C1 segment of cervical spinal cord (tissue), 14 donors: ENCODE measurements around the gene SUMF1.

Experiments used
- DNase-seq, 14 donors: peaks; one replicate each; lab custom pipeline; 2025; lab: John Stamatoyannopoulos, UW

SUMF1 gene

GRCh38 chr3:4497843-4498324 lies 30.8 kb upstream of the SUMF1 start:
- no peak for DNase-seq

DNA sequence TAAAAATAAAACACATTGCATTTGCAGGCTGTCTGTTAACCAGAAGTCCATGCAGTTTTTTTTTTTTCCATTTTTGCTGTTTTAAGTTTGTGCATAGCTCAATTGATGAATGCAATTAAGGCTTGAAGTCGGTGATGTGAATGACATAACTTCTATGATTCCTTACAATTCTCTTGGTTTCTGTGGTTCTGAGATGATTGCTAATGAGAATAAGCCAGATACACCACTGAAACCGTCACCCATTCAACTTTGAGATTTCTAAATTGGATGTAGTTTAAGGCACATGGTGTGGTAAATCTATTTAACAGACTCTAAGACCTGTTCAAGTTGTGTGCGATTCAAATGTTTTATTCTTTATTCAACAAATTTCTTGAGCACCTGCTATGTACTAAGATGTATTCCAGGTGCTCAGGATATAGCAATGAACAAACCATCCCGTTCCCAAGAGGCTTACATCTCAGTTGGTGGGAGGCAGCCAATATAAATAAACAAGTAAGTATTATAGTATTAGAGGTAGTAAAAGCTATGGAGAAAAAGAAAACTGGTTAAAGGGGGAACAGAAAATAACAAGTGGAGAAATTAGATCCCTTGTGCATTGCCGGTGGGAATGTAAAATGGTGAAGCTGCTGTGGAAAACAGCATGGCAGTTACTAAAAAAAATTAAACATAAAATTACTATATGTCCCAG lies 30.1 kb upstream of the SUMF1 start:
- no peak for DNase-seq

GRCh38 chr3:4496087-4496452 lies 29.0 kb upstream of the SUMF1 start:
- DNase-seq, result no peak

DNA sequence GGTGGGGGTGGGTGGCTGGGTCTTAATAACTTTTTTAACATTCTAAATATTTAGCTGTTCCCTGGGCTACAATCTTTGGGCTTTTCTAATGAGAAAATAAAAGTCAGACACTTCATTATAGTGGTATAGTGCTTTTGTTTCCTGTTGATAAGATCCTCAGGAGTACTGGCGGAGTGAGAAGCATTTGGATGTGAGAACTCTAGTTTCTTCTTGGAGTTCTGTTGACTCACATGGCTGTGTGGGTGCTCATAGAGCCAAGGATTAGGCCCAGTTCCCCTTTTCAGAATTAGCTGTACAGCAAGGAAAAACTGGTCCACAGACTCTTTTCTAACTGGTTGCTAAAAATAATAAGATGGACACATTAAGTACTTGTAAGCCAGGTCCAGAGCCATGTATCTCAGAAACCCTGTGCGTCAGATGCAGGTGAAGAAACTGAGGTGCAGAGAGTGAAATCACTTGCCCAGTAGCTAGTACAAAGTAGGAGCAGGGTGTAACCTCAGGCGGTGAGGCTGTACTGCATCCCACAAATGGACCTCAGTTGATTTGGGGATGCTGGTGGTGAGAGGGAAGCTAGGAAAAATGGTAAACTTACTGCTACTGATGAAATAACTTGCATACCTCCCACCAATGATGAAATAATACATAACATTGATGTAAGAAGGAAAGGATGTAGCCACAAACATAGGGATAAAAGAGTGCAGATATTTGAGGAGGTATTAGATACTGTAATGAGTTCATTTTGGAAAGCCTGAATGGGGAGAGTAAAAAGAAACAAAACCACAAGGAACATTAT lies 28.4 kb upstream of the SUMF1 start:
- peak in 1 of 14 donors; percentile 19 for DNase-seq

- DNase-seq, result no peak
These were observed 27.8 kb upstream of the SUMF1 start for GRCh38 chr3:4494895-4495264.

GRCh38 chr3:4493941-4494894 lies 27.1 kb upstream of the SUMF1 start:
- DNase-seq, result peak in 5 of 14 donors; percentile 10 to 22 (median 15)

DNA sequence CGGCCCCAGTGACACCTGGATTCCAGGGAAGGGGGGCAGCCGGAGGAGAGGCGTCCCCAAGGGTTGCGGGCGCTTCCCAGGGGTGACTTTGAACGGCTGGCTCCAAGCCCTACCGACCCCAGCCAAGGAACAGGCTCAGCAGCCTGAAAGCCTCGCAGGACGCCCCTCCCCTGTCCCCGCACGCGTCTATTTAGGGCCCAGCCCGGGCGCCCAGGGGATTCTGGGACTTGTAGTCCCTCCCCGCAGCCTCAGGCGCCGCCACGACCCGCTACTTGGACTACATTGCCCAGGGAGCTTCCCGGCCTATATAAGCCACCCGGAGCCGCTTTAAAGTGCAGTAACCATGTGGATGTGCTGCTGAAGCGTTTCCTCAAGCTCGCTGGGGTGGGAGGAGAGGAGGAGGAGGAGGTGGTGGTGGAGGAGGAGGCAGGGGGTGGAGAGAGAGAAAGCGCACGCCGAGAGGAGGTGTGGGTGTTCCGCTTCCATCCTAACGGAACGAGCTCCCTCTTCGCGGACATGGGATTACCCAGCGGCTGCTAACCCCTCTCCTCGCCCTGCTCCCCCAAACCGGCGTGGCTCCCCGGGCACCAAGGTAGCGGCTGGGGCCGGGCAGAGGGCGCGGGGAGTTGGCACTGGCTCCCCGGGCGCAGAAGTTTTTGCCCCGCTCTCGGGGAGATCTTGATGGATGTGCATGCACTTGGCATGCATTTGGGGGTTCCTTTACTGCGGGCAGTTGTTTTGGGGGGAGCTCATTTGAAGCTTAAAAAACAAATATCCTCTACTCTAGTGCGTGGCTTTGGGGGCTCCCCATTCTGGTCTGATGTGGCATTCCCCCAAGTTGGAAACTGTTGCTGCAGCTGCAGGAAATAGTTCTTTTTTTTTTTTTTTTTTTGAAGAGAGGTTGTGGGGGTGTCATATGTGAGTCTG lies 26.2 kb upstream of the SUMF1 start, which contains the start of gene ITPR1:
TSS of gene ITPR1 (plus strand) at position 335 of the 927 bp plus-strand sequence. CDS start 23,144 bp downstream, outside the sequence.
- DNase-seq, result peak; percentile 73 to 98 (median 90)

DNA sequence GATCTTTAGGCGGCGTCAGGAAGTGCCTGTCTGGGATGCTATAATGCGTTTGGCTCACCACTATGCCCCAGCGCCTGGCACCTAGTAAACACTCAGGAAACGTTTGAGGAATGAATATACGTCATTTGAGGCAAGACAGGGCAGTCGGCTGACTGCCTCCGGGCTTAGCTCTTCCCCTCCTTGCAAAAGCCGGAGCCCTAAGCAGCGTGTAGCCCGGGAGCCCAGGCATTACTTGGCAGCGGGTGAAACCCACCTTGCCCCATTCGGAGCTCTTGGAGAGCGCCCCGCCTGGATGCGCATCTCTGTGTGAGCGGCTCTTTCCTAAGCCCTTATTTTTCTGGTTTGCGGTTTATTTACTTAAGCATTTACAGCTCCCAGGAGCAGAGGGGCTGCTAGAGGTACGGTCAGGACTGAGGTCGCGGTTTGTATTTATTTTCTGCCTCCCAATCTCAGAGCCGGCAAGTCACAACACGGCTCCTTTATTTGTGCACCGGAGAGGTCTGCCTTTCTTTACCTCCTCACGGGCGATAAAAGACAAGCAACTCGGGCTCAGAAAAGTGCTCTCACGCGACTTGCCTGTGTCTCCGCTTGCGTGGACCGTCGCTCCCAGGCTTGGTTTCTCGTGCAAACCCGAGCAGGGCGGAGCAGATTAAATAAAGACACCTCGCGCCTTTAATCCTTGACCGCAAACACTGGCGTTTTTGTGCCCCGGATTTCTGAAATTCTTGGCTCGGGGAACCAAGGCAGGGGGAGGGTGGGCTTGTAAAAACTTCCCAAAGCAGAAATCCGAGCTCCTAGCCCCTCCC lies 25.3 kb upstream of the SUMF1 start:
- peak in 9 of 14 donors; percentile 30 to 74 (median 51) for DNase-seq

DNA sequence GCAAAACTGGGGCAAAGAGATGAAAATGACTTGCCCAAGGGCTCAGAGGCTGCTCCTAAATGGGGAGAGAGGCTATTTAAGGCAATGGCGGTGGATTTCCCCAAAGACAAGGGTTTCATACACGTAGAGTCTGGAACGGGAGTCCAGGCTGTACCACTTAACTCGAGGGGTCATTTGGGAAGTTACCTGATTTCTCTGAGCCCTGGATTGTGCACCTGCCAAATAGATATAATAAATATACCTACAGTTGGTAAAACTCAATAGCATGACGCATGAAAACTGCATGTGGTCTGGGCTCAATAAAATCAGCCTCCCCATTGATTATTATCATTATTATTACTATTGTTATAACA lies 24.8 kb upstream of the SUMF1 start:
- no peak for DNase-seq

GRCh38 chr3:4478261-4478660 lies 11.2 kb upstream of the SUMF1 start:
- no peak for DNase-seq

DNA sequence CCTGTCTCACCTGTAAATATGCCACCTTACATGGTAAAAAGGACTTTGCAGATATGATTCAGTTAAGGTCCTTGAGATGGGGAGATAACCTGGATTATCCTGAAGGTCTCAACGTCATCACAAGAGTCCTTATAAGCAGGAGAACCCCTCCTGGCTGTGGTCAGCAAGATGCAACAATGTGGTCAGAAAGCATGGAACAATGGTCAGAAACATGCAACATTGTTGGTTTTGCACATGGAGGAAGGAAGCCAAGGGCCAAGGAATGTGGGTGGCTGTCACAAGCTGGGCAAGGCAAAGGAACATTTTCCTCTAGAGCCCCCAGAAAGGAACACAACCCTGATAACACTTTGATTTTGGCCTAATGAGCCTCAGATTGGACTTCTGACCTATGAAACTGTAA lies 9.4 kb upstream of the SUMF1 start:
- no peak for DNase-seq

DNA sequence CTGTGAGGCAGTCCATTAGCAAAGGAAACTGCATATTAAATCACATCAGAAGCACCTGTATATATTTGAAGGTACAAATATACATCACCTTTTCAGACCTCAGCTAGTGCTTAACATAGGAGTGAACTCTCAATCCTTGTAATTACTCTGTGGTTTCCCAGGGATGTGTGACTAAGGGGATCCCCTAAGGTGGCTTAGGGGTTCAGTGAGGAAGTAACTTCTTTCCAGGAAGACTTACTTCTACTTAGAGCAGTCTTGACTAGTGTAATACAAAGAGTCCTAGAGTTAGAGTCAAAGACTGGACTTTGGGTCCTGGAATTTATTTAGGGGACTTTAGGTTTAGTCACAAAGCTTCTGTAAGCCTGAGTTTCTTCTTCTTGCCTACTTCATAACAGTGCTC lies 8.7 kb upstream of the SUMF1 start:
- no peak for DNase-seq

- DNase-seq, result peak in 7 of 14 donors; percentile 5 to 28 (median 13)
These were observed 7.8 kb upstream of the SUMF1 start for GRCh38 chr3:4474683-4475490.

DNA sequence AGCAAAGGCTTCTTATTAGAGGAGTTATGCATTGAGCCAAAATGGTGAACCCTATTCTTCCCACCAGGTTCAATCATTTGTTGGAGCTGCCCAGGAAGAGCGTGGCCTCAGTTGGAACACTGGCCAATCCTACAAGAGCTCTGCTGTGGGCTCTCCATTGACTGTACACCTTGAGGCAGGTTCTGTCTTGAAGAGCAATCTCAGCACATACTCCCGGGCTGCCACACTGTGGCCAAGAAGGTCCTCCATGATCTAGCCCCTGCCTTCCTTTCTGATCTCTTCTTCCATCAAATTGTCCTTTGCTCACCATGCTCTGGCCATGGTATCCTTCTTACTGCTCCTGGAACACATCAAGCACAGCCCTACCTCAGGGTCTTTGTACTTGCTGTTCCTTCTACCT lies 5.7 kb upstream of the SUMF1 start:
- DNase-seq, result no peak

DNA sequence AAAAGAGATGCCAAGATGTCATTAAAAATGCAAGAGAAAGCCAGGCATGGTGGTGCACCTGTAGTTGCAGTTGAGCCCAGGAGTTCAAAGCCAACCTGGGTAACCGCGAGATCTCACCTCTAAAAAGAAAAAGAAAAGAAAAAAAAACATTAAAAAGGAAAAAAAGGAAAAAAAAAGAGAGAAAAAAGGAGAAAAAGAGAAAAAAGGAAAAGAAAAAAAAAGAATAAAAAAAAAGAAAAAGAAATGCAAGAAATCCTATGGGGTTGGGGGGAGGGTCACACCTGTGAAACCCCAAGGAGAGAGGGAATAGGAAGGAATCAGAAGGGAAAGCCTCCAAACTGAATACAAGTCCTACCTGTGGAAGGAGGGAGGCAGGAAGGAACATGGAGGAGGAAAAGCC lies 5.2 kb upstream of the SUMF1 start:
- DNase-seq, result no peak

- DNase-seq, result no peak
These were observed 4.8 kb upstream of the SUMF1 start for GRCh38 chr3:4471907-4472306.

DNA sequence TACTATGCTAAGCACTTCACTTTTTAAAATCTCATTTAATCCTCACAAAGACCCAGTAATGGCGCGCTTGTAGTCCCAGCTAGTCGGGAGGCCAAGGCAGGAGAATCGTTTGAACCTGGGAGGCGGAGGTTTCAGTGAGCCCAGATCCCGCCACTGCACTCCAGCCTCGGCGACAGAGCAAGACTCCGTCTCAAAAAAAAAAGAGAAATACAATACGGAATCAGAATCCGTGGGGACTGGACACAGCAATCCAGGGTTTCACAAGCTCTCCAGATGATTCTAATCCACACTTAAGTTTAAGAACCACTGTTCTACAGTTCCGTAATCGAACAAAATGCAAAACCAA lies 426 bp upstream of the SUMF1 start:
- DNase-seq, result no peak

- DNase-seq, result no peak
These were observed 2.5 kb downstream of the SUMF1 start for GRCh38 chr3:4464576-4464975.

DNA sequence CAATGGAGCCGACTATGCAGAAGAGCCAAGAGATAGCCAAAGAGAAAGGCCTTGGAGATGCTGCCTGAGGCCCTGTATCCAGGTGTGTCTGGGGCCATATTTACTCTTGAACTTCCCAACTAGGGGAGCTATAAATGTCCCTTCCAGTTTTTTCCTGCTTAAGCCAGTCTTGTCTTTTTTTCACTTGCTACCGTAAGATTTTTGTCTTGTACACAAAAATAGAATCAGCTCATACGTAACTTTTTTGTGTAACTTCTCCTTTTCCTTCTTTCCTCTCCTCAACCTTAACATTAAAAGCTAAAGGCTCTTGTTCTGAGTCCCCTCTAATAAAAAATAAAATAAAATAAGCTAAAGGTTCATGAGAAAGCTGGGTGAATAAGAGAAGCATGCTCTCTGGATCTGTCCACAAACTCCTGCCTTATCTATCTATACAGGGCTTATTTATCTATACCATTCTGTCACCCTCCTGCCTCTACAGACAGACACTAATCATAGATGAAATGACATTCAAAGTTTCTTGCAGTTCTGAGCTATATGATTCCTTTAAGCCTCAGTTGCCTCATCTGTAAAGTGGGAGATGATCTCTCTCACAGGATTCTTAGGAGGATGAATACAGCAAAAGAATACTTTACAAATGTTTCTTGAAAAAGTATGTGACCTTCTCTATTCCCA lies 4.6 kb downstream of the SUMF1 start:
- DNase-seq, result no peak
